Measurements from ENCODE around the gene AUTS2. TPM values are rescaled to one million over a fixed set of nuclear protein-coding genes. Genes with fewer than 3 reads are reported as not detected.
A peak's percentile ranks its signal among the peaks of the same experiment; 100 is the strongest.

Gene AUTS2
- total and polyA plus RNA-seq, 9 of the 15 experiments (the other 6 are each of a cell fraction or from before 2014, with no cell fraction given) = 0.58 TPM; not detected in 8

- 0 out of 2 replicates have a peak, but pooled peaks have one; percentile 22 for TF ChIP-seq SMARCA5 (IDR thresholded peaks at IDR 0.05)
Observed at GRCh38 chr7:70665997-70666396, 1067.7 kb downstream of the AUTS2 start (continued).

- H3K79me2 ChIP-seq (ENCODE audit: control insufficient read depth, insufficient read depth, low read length) = no peaks in the 10 kb centered on the region
- no peaks in the 10 kb centered on the region for H3K36me3 ChIP-seq (ENCODE audit: control insufficient read depth, insufficient read depth, low read length)
- ChIA-PET CTCF (ENCODE audit: low intra/inter-chr PET ratio) (no interaction called here), POLR2A (interaction anchor here (0.6 to 1.4 kb wide), 3 partner anchors 10 to 1766 kb away, joined by 3 to 4 read pairs (median 3); no protein-coding TSS in a partner anchor)
- in situ Hi-C loops (cut with MboI) (no loop called here), intact Hi-C loops (cut with micrococcal nuclease) (no loop called here)
- no peak overlapping the region for H3K27ac ChIP-seq (ENCODE audit: extremely low read depth, low read depth, low read length)
- H3K4me3 ChIP-seq = no peak overlapping the region
- ATAC-seq = no peak
- peaks cover 3 to 12% of the 10 kb centered on the region in 2 experiments; a peak in 3 of 5 replicates for H3K27me3 ChIP-seq (ENCODE audit: control insufficient read depth in 2 of 2, insufficient read depth in 2 of 2, low read length in 2 of 2)
- no peaks in the 10 kb centered on the region for H3K4me1 ChIP-seq (replicated peaks in 1 of 2; ENCODE audit: control insufficient read depth in 2 of 2, insufficient read depth in 2 of 2, low read length in 2 of 2)
- BruUV-seq (replicated peaks) = no TSS peak
- no peaks in the 10 kb centered on the region; the same call in 1 of the 2 replicates for H4K20me1 ChIP-seq (replicated peaks; ENCODE audit: control insufficient read depth, insufficient read depth, low read length)
- no peak overlapping the region for H3K9ac ChIP-seq (ENCODE audit: insufficient read depth in 1 of 2, low read depth in 2 of 2, low read length in 2 of 2)
- no peak for FAIRE-seq
- no peaks in the 10 kb centered on the region for H3K9me3 ChIP-seq (replicated peaks; ENCODE audit: control insufficient read depth, insufficient read depth, low read depth, low read length)
- DNase-seq (ENCODE audit: extremely low read depth in 1 of 4, low spot score in 3 of 4) = no peak
- no peak overlapping the region for H3K4me2 ChIP-seq (ENCODE audit: insufficient read depth, low read length)
- no peaks in the 10 kb centered on the region for H3K9me1 ChIP-seq (ENCODE audit: control insufficient read depth, insufficient read depth, low read length)
- no peak for TF ChIP-seq BRF2 (IDR thresholded peaks at IDR 0.05; ENCODE audit: borderline replicate concordance, insufficient read depth, insufficient read length)
- TF ChIP-seq PYGO2 (tag; IDR thresholded peaks at IDR 0.05) = no peak
- no peak for TF ChIP-seq COPS2 (conservative IDR thresholded peaks at IDR 0.05)
- no peak for TF ChIP-seq KLF1 (tag; IDR thresholded peaks at IDR 0.05)
- TF ChIP-seq ZNF316 (IDR thresholded peaks at IDR 0.05) = 0 out of 2 replicates have a peak, but pooled peaks have one; percentile 12
- TF ChIP-seq ZNF41 (CRISPR knock-in tag; conservative IDR thresholded peaks at IDR 0.05) = no peak
- no peak for TF ChIP-seq NCOR1 (IDR thresholded peaks at IDR 0.05)
- WGBS (ENCODE audit: insufficient coverage, low coverage, missing lambda C conversion rate) = 0% methylated on average over 2 of the region's 2 CpGs
- H2AFZ ChIP-seq (ENCODE audit: low read depth, low read length) = no peak overlapping the region
Observed at GRCh38 chr7:70667406-70667805, 1069.1 kb downstream of the AUTS2 start.
